Left lung (tissue), 10 donors: ENCODE results near the gene IFT88. TPM values are rescaled to one million over a fixed set of nuclear protein-coding genes. Genes with fewer than 3 reads are reported as not detected.

Experiments used
- ATAC-seq: fragments of 200-7000 bp; cut with Tn5 transposase; one replicate; pipeline ENCODE4 v1.9.1; 2020; ENCODE audit warnings: moderate library complexity
- DNase-seq, 4 donors: peaks; one replicate each; pipeline ENCODE4 v3.0.0-alpha.2; 2013 to 2020
- H3K27ac ChIP-seq, 2 donors: fragments of 200-600 bp; sonication (generic) in 1 of 2; one replicate each; pipeline versions ENCODE4 v1.5.0 to v1.8.0; 2020 to 2021
- H3K27me3 ChIP-seq, 2 donors: fragments of 200-600 bp; sonication (generic) in 1 of 2; one replicate each; pipeline versions ENCODE4 v1.5.0 to v1.8.0; 2020 to 2021
- H3K36me3 ChIP-seq, 2 donors: fragments of 200-600 bp; sonication (generic) in 1 of 2; one replicate each; pipeline versions ENCODE4 v1.5.0 to v1.8.0; 2020 to 2021
- H3K4me1 ChIP-seq, 2 donors: fragments of 200-600 bp; one replicate each; pipeline ENCODE4 v1.8.0; 2021
- H3K4me3 ChIP-seq, 2 donors: fragments of 200-600 bp; sonication (generic) in 1 of 2; one replicate each; pipeline versions ENCODE4 v1.5.0 to v1.8.0; 2020 to 2021; ENCODE audit warnings: mild to moderate bottlenecking in 1 of 2
- H3K9me3 ChIP-seq, 2 donors: fragments of 200-600 bp; sonication (generic) in 1 of 2; one replicate each; pipeline versions ENCODE4 v1.5.0 to v1.8.0; 2020 to 2021
- CTCF ChIP-seq, 2 donors: fragments of 200-600 bp; sonication (generic) in 1 of 2; IDR thresholded peaks; one replicate each; pipeline versions ENCODE4 v1.5.0 to v1.8.0; 2021; ENCODE audit warnings: antibody characterized with exemption in 2 of 2
- intact Hi-C, 2 donors: fragments of 100-400 bp; cut with DNase I; formaldehyde crosslinking; loops; one replicate each; pipeline versions ENCODE4 v1.11.2 to v1.14.2; 2022
- polyA plus RNA-seq, 6 donors: library from polyadenylated mRNA; unstranded; fragments of 120-200 nt; gene quantifications; one replicate each; pipeline ENCODE4 v1.2.1, GENCODE V29; 2013; ENCODE audit not compliant: insufficient read length in 6 of 6
- total RNA-seq, 2 donors: library from RNA; stranded (reverse); fragmentation: NEBNext Ultra II Directional; extraction: Animal tissue kit (Norgen Biotek cat#: 25700); gene quantifications; one replicate each; pipeline ENCODE4 v1.2.1, GENCODE V29; 2021
- donor health status: DM: no; HTN: yes; CAD: no.
- donor health status: DM: no; HTN: no; CAD: no.

Gene IFT88
- total and polyA plus RNA-seq, 8 donors, result 13.5 to 37.9 (median 35.8) TPM

GRCh38 chr13:20571676-20572075 lies 4.7 kb downstream of the IFT88 start:
- DNase-seq (no peak), ATAC-seq (no peak)
- Histone ChIP-seq H3K36me3 (peaks cover 0 to 12% of the 10 kb centered on the region in 2 donors), H3K9me3 (no peaks in the 10 kb centered on the region), H3K4me3 (no peak overlapping the region), H3K27me3 (no peaks in the 10 kb centered on the region), H3K27ac (no peak overlapping the region), H3K4me1 (peaks cover 4 to 10% of the 10 kb centered on the region in 2 donors)
- intact Hi-C loops, result no loop called here
- TF ChIP-seq CTCF (IDR thresholded peaks at IDR 0.05), result no peak

- Histone ChIP-seq H3K9me3 (peaks cover 0 to 5% of the 10 kb centered on the region in 2 donors), H3K27me3 (no peaks in the 10 kb centered on the region), H3K27ac (no peak overlapping the region), H3K36me3 (peaks cover 0 to 17% of the 10 kb centered on the region in 2 donors), H3K4me1 (peaks cover 3 to 4% of the 10 kb centered on the region in 2 donors), H3K4me3 (no peak overlapping the region)
- no peak for TF ChIP-seq CTCF (IDR thresholded peaks at IDR 0.05)
- no peak for DNase-seq
- ATAC-seq, result no peak
- intact Hi-C loops, result no loop called here
Observed at GRCh38 chr13:20573186-20573585, 6.2 kb downstream of the IFT88 start.

- no peak for TF ChIP-seq CTCF (IDR thresholded peaks at IDR 0.05)
- Histone ChIP-seq H3K4me1 (no peaks in the 10 kb centered on the region), H3K36me3 (peaks cover 0 to 17% of the 10 kb centered on the region in 2 donors), H3K4me3 (no peak overlapping the region), H3K27ac (no peak overlapping the region), H3K9me3 (peaks cover 0 to 5% of the 10 kb centered on the region in 2 donors), H3K27me3 (no peaks in the 10 kb centered on the region)
- DNase-seq, result no peak
- ATAC-seq, result no peak
- intact Hi-C loops, result no loop called here
Observed at GRCh38 chr13:20573636-20574035, 6.7 kb downstream of the IFT88 start.

GRCh38 chr13:20579191-20579590 lies 12.2 kb downstream of the IFT88 start:
- Histone ChIP-seq H3K36me3 (peaks cover 0 to 37% of the 10 kb centered on the region in 2 donors), H3K4me3 (no peak overlapping the region), H3K27ac (no peak overlapping the region), H3K9me3 (peaks cover 0 to 10% of the 10 kb centered on the region in 2 donors), H3K4me1 (peaks cover 0 to 5% of the 10 kb centered on the region in 2 donors), H3K27me3 (no peaks in the 10 kb centered on the region)
- no peak for ATAC-seq
- TF ChIP-seq CTCF (IDR thresholded peaks at IDR 0.05), result no peak
- intact Hi-C loops, result no loop called here
- DNase-seq, result no peak

- DNase-seq (no peak), ATAC-seq (no peak)
- peaks cover 0 to 5% of the 10 kb centered on the region in 2 donors for H3K4me1 ChIP-seq
- peaks cover 0 to 42% of the 10 kb centered on the region in 2 donors for H3K36me3 ChIP-seq
- no peaks in the 10 kb centered on the region for H3K27me3 ChIP-seq
- intact Hi-C loops, result no loop called here
- H3K27ac ChIP-seq, result no peak overlapping the region
- H3K4me3 ChIP-seq, result no peak overlapping the region
- no peak for TF ChIP-seq CTCF (IDR thresholded peaks at IDR 0.05)
- peaks cover 0 to 15% of the 10 kb centered on the region in 2 donors for H3K9me3 ChIP-seq
Observed at GRCh38 chr13:20580257-20580656, 13.3 kb downstream of the IFT88 start.
